BLaER1 (cell line): ENCODE measurements around the gene ARHGEF38.

ENCODE experiments used
- H3K27ac ChIP-seq: shearing (Covaris generic); formaldehyde crosslinking; 2 replicates; pipeline ENCODE4 v1.8.1; 2022
- H3K27me3 ChIP-seq: shearing (Covaris generic); formaldehyde crosslinking; 2 replicates; pipeline ENCODE4 v1.8.1; 2022
- H3K36me3 ChIP-seq: shearing (Covaris generic); formaldehyde crosslinking; 2 replicates; pipeline ENCODE4 v1.8.1; 2022
- H3K4me1 ChIP-seq: shearing (Covaris generic); formaldehyde crosslinking; 2 replicates; pipeline ENCODE4 v1.8.1; 2022
- H3K4me2 ChIP-seq: shearing (Covaris generic); formaldehyde crosslinking; 2 replicates; pipeline ENCODE4 v1.8.1; 2022
- H3K4me3 ChIP-seq: shearing (Covaris generic); formaldehyde crosslinking; 2 replicates; pipeline ENCODE4 v1.8.1; 2022
- H3K9ac ChIP-seq: shearing (Covaris generic); formaldehyde crosslinking; 2 replicates; pipeline ENCODE4 v1.8.1; 2022
- H3K9me3 ChIP-seq: shearing (Covaris generic); formaldehyde crosslinking; 2 replicates; pipeline ENCODE4 v1.8.1; 2022
- H4K20me1 ChIP-seq: shearing (Covaris generic); formaldehyde crosslinking; 2 replicates; pipeline ENCODE4 v1.8.1; 2022
- Cebpa-rat ChIP-seq: shearing (Covaris generic); IDR thresholded peaks from 2 replicates; pipeline ENCODE4 v1.8.1; 2022

ARHGEF38 gene

GRCh38 chr4:105541420-105541819, 11.0 kb upstream of the ARHGEF38 start:
- Histone ChIP-seq H3K9ac (no peak overlapping the region), H3K27me3 (no peaks in the 10 kb centered on the region), H3K4me3 (no peak overlapping the region), H3K9me3 (no peaks in the 10 kb centered on the region), H3K4me1 (no peaks in the 10 kb centered on the region), H4K20me1 (no peaks in the 10 kb centered on the region), H3K4me2 (no peak overlapping the region), H3K27ac (no peak overlapping the region), H3K36me3 (no peaks in the 10 kb centered on the region)
- TF ChIP-seq Cebpa-rat = no peak

- TF ChIP-seq Cebpa-rat = no peak
- Histone ChIP-seq H3K27me3 (no peaks in the 10 kb centered on the region), H3K36me3 (no peaks in the 10 kb centered on the region), H3K27ac (no peak overlapping the region), H3K4me1 (no peaks in the 10 kb centered on the region), H3K4me3 (no peak overlapping the region), H3K9me3 (no peaks in the 10 kb centered on the region), H3K4me2 (no peak overlapping the region), H3K9ac (no peak overlapping the region), H4K20me1 (no peaks in the 10 kb centered on the region)
Observed at GRCh38 chr4:105542039-105542438, 10.4 kb upstream of the ARHGEF38 start.

- Histone ChIP-seq H4K20me1 (no peaks in the 10 kb centered on the region), H3K27ac (no peak overlapping the region), H3K4me3 (no peak overlapping the region), H3K9me3 (no peaks in the 10 kb centered on the region), H3K36me3 (no peaks in the 10 kb centered on the region), H3K9ac (no peak overlapping the region), H3K4me1 (no peaks in the 10 kb centered on the region), H3K4me2 (no peak overlapping the region), H3K27me3 (no peaks in the 10 kb centered on the region)
- TF ChIP-seq Cebpa-rat = no peak
Observed at GRCh38 chr4:105543346-105543745, 9.1 kb upstream of the ARHGEF38 start.

DNA sequence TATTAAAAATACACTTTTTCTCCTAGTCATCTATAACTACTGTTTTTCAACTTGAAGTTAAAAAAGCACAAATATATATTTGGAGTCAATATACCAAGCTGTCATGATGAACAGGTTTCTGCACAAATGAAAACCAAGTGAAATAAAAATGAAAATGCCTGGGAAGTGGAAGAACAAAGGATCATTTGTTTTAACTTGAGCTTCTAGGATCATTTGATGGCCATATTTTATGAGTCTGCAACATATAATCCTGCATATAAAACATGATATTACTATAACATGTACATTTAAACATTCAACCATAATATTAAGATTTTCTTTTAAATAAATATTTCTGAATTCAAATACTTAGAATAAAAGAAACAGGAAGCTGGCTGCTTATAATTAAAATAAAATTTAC, 8.5 kb upstream of the ARHGEF38 start:
- H3K27ac ChIP-seq = no peak overlapping the region
- H3K4me3 ChIP-seq = no peak overlapping the region
- no peak overlapping the region for H3K4me2 ChIP-seq
- H3K36me3 ChIP-seq = no peaks in the 10 kb centered on the region
- H3K9ac ChIP-seq = no peak overlapping the region
- TF ChIP-seq Cebpa-rat = no peak
- H3K4me1 ChIP-seq = no peaks in the 10 kb centered on the region
- no peaks in the 10 kb centered on the region for H4K20me1 ChIP-seq
- no peaks in the 10 kb centered on the region for H3K27me3 ChIP-seq
- H3K9me3 ChIP-seq = no peaks in the 10 kb centered on the region

- Histone ChIP-seq H3K27me3 (no peaks in the 10 kb centered on the region), H4K20me1 (no peaks in the 10 kb centered on the region), H3K4me1 (no peaks in the 10 kb centered on the region), H3K9ac (no peak overlapping the region), H3K27ac (no peak overlapping the region), H3K4me2 (no peak overlapping the region), H3K9me3 (no peaks in the 10 kb centered on the region), H3K36me3 (no peaks in the 10 kb centered on the region), H3K4me3 (no peak overlapping the region)
- no peak for TF ChIP-seq Cebpa-rat
Observed at GRCh38 chr4:105544520-105545286, 7.7 kb upstream of the ARHGEF38 start.

DNA sequence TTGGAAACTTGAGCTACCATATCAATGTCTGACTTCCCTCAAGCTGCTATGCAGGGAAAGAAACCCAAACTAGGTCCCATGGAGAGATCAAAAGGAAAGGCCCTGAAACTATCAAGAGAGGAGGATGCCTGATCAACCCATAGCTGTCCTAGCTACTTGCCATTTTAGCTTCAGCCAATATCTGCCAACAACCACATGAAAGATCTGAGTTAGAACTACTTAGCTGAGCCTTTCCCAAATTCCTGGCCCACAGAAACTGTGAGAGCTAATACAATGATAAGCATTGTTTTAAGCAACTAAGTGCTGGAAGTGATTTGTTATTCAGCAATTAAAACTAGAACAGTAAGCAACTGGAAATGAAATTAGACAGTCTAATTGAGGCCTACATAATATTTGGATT, 6.3 kb upstream of the ARHGEF38 start:
- H3K9me3 ChIP-seq = no peaks in the 10 kb centered on the region
- H3K27me3 ChIP-seq = no peaks in the 10 kb centered on the region
- no peaks in the 10 kb centered on the region for H4K20me1 ChIP-seq
- H3K36me3 ChIP-seq = no peaks in the 10 kb centered on the region
- H3K27ac ChIP-seq = no peak overlapping the region
- H3K4me2 ChIP-seq = no peak overlapping the region
- H3K9ac ChIP-seq = no peak overlapping the region
- no peaks in the 10 kb centered on the region for H3K4me1 ChIP-seq
- TF ChIP-seq Cebpa-rat = no peak
- H3K4me3 ChIP-seq = no peak overlapping the region

- Histone ChIP-seq H3K4me1 (no peaks in the 10 kb centered on the region), H3K4me2 (no peak overlapping the region), H3K4me3 (no peak overlapping the region), H3K36me3 (no peaks in the 10 kb centered on the region), H3K27me3 (no peaks in the 10 kb centered on the region), H4K20me1 (no peaks in the 10 kb centered on the region), H3K27ac (no peak overlapping the region), H3K9ac (no peak overlapping the region), H3K9me3 (no peaks in the 10 kb centered on the region)
- TF ChIP-seq Cebpa-rat = no peak
Observed at GRCh38 chr4:105547769-105548168, 4.7 kb upstream of the ARHGEF38 start.

DNA sequence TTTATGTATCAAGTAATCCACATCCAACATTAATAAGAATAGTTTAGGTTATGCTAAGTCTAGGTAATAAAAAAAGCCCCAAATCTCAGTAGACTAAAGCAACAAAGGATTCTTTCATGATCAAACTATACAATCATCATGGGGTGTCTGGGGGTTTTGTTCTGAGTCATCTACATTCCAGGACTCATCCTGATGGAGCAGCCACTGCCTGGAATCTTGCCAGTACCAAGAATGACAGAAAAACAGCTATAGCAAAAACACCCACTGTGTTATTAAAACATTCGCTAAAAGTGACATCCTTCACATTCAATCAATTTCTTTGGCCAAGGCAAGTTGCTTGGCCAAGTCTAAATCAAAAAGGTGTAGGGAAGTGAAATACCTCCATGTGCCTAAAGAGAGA, 3.9 kb upstream of the ARHGEF38 start:
- H3K27ac ChIP-seq = no peak overlapping the region
- H3K4me2 ChIP-seq = no peak overlapping the region
- H3K9me3 ChIP-seq = no peaks in the 10 kb centered on the region
- no peaks in the 10 kb centered on the region for H3K4me1 ChIP-seq
- H3K27me3 ChIP-seq = no peaks in the 10 kb centered on the region
- no peak overlapping the region for H3K4me3 ChIP-seq
- TF ChIP-seq Cebpa-rat = no peak
- no peak overlapping the region for H3K9ac ChIP-seq
- no peaks in the 10 kb centered on the region for H4K20me1 ChIP-seq
- H3K36me3 ChIP-seq = no peaks in the 10 kb centered on the region

DNA sequence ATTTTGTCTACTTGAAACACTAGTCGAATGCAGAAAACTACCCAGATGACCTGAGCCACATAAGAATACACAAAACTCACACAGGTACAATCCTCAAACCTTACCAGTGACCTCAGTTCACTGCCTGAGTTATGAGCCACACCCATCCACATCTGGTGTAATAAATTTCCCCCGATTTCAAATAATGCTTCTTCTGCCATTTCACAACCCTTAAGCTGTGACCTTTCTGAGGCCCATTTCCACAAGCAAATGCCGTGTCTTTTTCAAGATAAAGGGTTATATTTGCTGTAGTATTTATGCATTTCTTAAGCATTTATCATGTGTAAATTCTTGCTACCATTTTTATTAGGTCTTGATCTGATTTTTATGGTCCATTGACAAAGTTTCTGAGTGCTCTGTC, 1.8 kb upstream of the ARHGEF38 start:
- H3K36me3 ChIP-seq = no peaks in the 10 kb centered on the region
- H4K20me1 ChIP-seq = no peaks in the 10 kb centered on the region
- H3K4me1 ChIP-seq = no peaks in the 10 kb centered on the region
- H3K9me3 ChIP-seq = no peaks in the 10 kb centered on the region
- no peak overlapping the region for H3K4me2 ChIP-seq
- no peak overlapping the region for H3K27ac ChIP-seq
- H3K9ac ChIP-seq = no peak overlapping the region
- no peak overlapping the region for H3K4me3 ChIP-seq
- no peak for TF ChIP-seq Cebpa-rat
- H3K27me3 ChIP-seq = no peaks in the 10 kb centered on the region

- H3K9me3 ChIP-seq = no peaks in the 10 kb centered on the region
- H3K9ac ChIP-seq = no peak overlapping the region
- no peak overlapping the region for H3K4me2 ChIP-seq
- no peaks in the 10 kb centered on the region for H4K20me1 ChIP-seq
- no peak for TF ChIP-seq Cebpa-rat
- H3K27ac ChIP-seq = no peak overlapping the region
- H3K36me3 ChIP-seq = no peaks in the 10 kb centered on the region
- no peaks in the 10 kb centered on the region for H3K4me1 ChIP-seq
- no peak overlapping the region for H3K4me3 ChIP-seq
- H3K27me3 ChIP-seq = no peaks in the 10 kb centered on the region
Observed at GRCh38 chr4:105555409-105555808, 3.0 kb downstream of the ARHGEF38 start.

DNA sequence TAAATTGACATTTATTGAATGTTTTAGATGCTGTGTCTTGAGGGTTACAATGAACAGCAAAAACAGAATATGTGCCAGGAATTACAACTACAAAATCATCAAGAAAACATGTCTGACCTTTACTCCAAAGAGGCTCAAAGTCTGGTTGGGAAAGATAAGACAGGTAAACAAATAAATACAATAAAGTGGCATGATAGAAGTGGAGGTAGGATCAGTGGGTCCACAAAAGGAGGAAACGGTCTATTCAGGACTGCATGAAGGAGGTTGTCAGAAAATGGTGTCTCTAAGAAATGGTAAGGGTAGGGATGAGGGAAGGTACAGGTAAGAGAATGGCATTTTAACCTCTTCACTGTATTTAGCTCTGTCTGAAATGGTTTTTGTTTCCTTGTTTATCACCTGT, 3.8 kb downstream of the ARHGEF38 start:
- Histone ChIP-seq H3K9me3 (no peaks in the 10 kb centered on the region), H3K27me3 (no peaks in the 10 kb centered on the region), H3K4me3 (no peak overlapping the region), H3K4me1 (no peaks in the 10 kb centered on the region), H3K36me3 (no peaks in the 10 kb centered on the region), H3K4me2 (no peak overlapping the region), H3K27ac (no peak overlapping the region), H4K20me1 (no peaks in the 10 kb centered on the region), H3K9ac (no peak overlapping the region)
- TF ChIP-seq Cebpa-rat = no peak
